Activated naive CD4-positive, alpha-beta T cell treated with anti-CD3 and anti-CD28 coated beads for 36 hours (primary cell): ENCODE data around the gene RIC1. TPM values are rescaled to one million over a fixed set of nuclear protein-coding genes. Genes with fewer than 3 reads are reported as not detected.
"Not testable (repeated sequence)": the region's sequence is repeated elsewhere in the genome, so short reads cannot be mapped to it uniquely, and the experiment has no call there.

Source experiments
- CTCF ChIA-PET: fragments of 350-600 bp; sonication (Branson Sonifier 250); formaldehyde crosslinking; loops from one replicate; lab custom pipeline; 2021; ENCODE audit warnings: antibody characterized with exemption; lab: Charles Lee
- DNase-seq: peaks from one replicate; pipeline ENCODE4 v3.0.0-alpha.2; 2020
- H3K27ac Mint-ChIP-seq: one replicate; pipeline ENCODE4 v1.8.0; 2021; ENCODE audit warnings: mild to moderate bottlenecking, mixed read lengths
- H3K27me3 Mint-ChIP-seq: one replicate; pipeline ENCODE4 v1.8.0; 2021; ENCODE audit warnings: low read depth, mixed read lengths
- H3K36me3 Mint-ChIP-seq: one replicate; pipeline ENCODE4 v1.8.0; 2021; ENCODE audit warnings: low read depth, mixed read lengths
- H3K4me1 Mint-ChIP-seq: one replicate; pipeline ENCODE4 v1.8.0; 2021; ENCODE audit warnings: low read depth, mixed read lengths
- H3K4me3 Mint-ChIP-seq: one replicate; pipeline ENCODE4 v1.8.0; 2021; ENCODE audit warnings: mild to moderate bottlenecking, moderate library complexity, mixed read lengths
- H3K9me3 Mint-ChIP-seq: one replicate; pipeline ENCODE4 v1.8.0; 2021; ENCODE audit warnings: mixed read lengths
- intact Hi-C: fragments of 100-400 bp; cut with micrococcal nuclease; formaldehyde crosslinking; loops from one replicate; pipeline ENCODE4 v1.15.1; 2023
- total RNA-seq, 2 experiments: library from RNA; stranded (reverse); gene quantifications; one replicate each; pipeline ENCODE4 v1.2.3, GENCODE V29; 2021

RIC1 gene
- total RNA-seq, 2 experiments from 2014 or later, result 14.5 to 16.4 TPM

DNA sequence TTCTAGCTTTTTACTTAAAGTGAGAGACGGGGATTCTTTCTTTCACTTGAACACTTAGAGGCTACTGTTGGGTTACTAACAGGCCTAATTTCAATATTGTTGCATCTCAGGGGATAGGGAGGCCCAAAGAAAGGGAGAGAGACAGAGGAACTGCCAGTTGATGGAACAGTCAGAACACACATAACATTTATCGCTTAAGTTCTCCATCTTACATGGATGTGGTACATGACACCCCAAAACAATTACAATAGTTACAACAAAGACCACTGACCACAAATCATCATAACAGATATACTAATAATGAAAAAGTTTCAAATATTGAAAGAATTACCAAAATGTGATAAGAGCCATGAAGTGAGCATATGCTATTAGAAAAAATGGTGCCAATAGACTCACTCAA is 4.3 kb upstream of the RIC1 start:
- peak overlapping the region; percentile 64 for H3K27ac Mint-ChIP-seq
- H3K9me3 Mint-ChIP-seq, result no peaks in the 10 kb centered on the region
- H3K4me3 Mint-ChIP-seq, result no peak overlapping the region
- no peaks in the 10 kb centered on the region for H3K27me3 Mint-ChIP-seq
- CTCF ChIA-PET, result interaction anchor here (1.0 to 1.7 kb wide), 5 partner anchors 8 to 185 kb away, joined by 3 to 10 read pairs (median 5); partner anchors contain the start of gene CD274
- intact Hi-C loops, result loop anchor here (5.0 to 10.0 kb wide), 5 partner anchors 788 to 1320 kb away; partner anchors contain the start of genes GLIS3, KDM4C and UHRF2
- peaks cover 55% of the 10 kb centered on the region for H3K4me1 Mint-ChIP-seq
- H3K36me3 Mint-ChIP-seq, result peaks cover 17% of the 10 kb centered on the region
- no peak for DNase-seq

DNA sequence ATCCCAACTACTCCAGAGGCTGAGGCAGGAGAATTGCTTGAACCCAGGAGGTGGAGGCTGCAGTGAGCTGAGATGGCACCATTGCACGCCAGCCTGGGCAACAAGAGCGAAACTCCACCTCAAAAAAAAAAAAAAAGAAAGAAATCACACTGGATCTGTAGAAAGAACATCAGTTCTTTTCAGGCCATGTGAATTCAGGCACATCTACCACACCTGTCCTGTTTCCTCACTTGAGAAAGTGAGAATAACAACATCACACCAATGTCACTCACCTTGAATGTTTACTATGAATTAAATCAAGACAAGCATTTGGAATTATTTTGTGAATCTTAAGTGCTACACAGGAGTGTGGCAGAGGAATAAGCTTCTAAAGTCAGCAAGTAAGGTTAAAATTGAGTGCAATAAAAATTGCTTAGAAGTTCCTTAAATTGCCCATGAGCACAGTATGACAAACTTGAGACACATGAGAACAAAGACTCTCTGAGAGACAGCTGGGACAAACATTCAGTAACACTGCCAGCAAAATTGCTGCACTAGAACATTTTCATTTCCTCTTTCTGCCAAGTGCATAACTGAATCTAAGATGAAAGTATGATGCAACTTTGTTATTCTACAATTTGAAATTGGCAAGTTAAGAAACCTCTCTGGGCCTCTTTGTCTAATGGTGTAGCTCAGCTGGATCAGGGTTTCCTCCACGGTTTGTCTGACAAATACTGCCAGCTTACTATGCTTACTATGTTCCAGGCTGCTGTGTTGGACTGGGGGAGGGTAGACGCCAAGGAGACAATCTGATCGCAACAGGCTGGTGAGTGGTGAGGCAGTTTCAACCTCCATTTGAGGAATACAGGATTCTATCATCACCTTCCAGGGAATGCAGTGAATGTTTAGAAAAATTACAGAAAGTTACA is 1.9 kb upstream of the RIC1 start:
- CTCF ChIA-PET, result interaction anchor here (0.6 to 2.3 kb wide), 4 partner anchors 8 to 39 kb away, joined by 4 to 7 read pairs (median 6); no protein-coding TSS in a partner anchor
- intact Hi-C loops, result loop anchor here (1.0 to 10.0 kb wide), 15 partner anchors 9 to 1322 kb away; partner anchors contain the start of genes CD274, ERMP1, GLIS3 and KDM4C
- no peaks in the 10 kb centered on the region for H3K27me3 Mint-ChIP-seq

DNA sequence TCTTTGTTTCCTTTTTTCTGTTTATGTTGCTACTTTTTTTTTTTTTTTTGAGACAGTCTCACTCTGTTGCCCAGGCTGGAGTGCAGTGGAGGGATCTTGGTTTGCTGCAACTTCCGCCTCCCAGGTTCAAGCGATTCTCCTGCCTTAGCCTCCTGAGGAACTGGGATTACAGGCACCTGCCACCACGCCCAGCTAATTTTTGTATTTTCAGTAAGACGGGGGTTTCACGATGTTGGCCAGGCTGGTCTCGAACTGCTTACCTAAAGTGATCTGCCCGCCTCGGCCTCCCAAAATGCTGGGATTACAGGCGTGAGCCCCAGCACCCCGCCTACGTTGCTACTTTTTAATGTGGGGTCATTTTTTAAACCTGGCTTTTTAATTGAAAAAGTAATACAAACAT is 1.2 kb upstream of the RIC1 start:
- peaks cover 15% of the 10 kb centered on the region for H3K36me3 Mint-ChIP-seq
- peak overlapping the region; percentile 100 for H3K27ac Mint-ChIP-seq
- CTCF ChIA-PET, result interaction anchor here (1.0 to 2.3 kb wide), 4 partner anchors 9 to 38 kb away, joined by 3 to 7 read pairs (median 6); no protein-coding TSS in a partner anchor
- intact Hi-C loops, result loop anchor here (1.0 to 10.0 kb wide), 19 partner anchors 9 to 1323 kb away; partner anchors contain the start of genes CD274, ERMP1, GLIS3 and JAK2
- peaks cover 57% of the 10 kb centered on the region for H3K4me1 Mint-ChIP-seq
- peak; percentile 35 for DNase-seq
- not testable (repeated sequence) for H3K27me3 Mint-ChIP-seq, H3K9me3 Mint-ChIP-seq
- peak overlapping the region; percentile 99 for H3K4me3 Mint-ChIP-seq

More for the DNA sequence above, 1.9 kb upstream of the RIC1 start:
- Mint-ChIP-seq H3K27ac (peak overlapping the region; percentile 100), H3K4me3 (peak overlapping the region; percentile 99), H3K9me3 (no peaks in the 10 kb centered on the region), H3K36me3 (peaks cover 15% of the 10 kb centered on the region), H3K4me1 (peaks cover 50% of the 10 kb centered on the region)
- DNase-seq, result peak; percentile 72

DNA sequence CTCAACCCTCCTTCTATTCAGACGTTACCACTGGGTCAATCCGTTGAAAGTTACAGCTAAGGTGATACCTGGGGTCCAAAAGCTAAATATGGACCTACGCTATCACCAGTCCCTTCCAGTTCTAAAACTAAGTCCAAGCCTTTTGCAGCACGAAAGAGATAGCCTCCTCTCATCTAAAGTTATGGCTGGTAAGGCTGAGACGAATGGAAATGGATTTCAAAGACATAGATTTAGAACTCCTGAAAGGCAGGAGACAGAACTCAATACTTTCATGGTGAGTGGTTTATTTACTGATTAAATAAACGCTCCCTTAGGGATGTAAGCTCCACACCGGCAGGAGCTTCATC is 751 bp upstream of the RIC1 start:
- Mint-ChIP-seq H3K9me3 (no peaks in the 10 kb centered on the region), H3K27ac (peak overlapping the region; percentile 100), H3K36me3 (peaks cover 15% of the 10 kb centered on the region), H3K4me1 (peaks cover 59% of the 10 kb centered on the region), H3K4me3 (peak overlapping the region; percentile 99), H3K27me3 (no peaks in the 10 kb centered on the region)
- CTCF ChIA-PET, result interaction anchor here (1.0 to 2.3 kb wide), 3 partner anchors 19 to 39 kb away, joined by 3 to 7 read pairs (median 7); no protein-coding TSS in a partner anchor
- intact Hi-C loops, result loop anchor here (1.0 to 10.0 kb wide), 9 partner anchors 282 to 1323 kb away; partner anchors contain the start of genes GLIS3, JAK2, KDM4C and UHRF2
- DNase-seq, result no peak

DNA sequence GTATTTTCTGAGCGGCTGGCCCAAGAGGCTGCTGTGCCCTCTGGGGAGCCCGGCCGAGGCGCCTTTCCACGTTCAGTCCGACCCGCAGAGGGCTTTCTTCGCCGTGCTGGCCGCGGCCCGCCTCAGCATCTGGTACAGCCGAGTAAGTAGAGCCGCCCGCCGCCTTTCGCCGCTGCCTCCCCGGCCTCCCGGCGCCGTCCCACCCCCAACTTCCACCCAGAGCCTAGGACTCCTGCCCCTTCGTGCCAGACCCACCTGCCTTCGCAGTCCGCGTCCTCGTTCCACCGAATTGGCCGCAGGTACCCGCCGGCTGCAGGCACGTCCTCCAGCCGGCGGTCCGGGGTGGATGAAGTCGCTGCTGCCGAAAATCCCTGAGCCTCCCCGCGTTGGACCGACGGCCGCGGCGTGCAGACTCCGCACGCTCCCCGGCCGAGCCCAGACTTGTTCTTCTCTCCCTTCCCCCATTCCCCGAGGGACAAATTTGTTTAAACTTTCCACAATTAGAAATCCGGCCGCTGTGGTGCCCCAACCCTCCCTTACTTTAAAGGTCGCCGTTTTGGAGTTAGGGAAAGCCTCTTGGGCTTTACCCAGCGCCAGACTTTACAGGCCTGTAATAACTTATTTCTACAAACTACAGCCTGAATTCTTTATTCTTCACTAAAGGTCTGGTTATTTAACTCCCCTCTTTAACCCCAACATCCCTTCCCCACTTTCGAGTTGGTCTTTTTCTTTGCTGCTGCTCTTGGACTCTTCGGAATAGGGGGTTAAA is 589 bp downstream of the RIC1 start:
- DNase-seq, result peak; percentile 52
- Mint-ChIP-seq H3K27ac (peak overlapping the region; percentile 91), H3K4me3 (peak overlapping the region; percentile 99), H3K4me1 (peaks cover 59% of the 10 kb centered on the region), H3K9me3 (no peaks in the 10 kb centered on the region), H3K27me3 (no peaks in the 10 kb centered on the region), H3K36me3 (peaks cover 15% of the 10 kb centered on the region)
- CTCF ChIA-PET, result interaction anchor here (2.2 to 2.3 kb wide), 2 partner anchors 21 to 29 kb away, joined by 7 read pairs; no protein-coding TSS in a partner anchor
- intact Hi-C loops, result loop anchor here (1.0 to 10.0 kb wide), 8 partner anchors 14 to 1325 kb away; partner anchors contain the start of genes CDC37L1, GLIS3, KDM4C and UHRF2

DNA sequence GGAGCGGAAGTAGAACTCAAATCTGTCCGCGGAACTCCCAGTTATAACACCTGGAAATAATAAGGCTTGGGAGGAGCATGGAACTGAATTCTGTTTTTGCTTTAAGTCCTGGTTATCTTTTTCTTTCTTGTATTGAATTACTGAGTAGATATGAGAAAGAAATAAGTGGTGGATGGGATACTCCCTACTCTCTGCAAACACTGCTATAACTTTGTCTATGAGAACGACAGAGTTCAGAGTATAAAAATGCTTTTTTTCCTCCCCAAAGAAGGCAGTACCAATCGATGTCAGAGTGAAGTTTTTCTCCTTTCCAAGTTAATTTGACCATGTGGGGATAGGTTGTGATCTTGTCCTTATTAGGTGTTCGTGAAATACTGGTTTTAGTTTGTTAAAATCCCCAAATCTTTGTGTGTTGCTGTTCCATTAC is 1.2 kb downstream of the RIC1 start:
- H3K27me3 Mint-ChIP-seq, result no peaks in the 10 kb centered on the region
- H3K27ac Mint-ChIP-seq, result peak overlapping the region; percentile 91
- peaks cover 57% of the 10 kb centered on the region for H3K4me1 Mint-ChIP-seq
- no peak for DNase-seq
- peaks cover 17% of the 10 kb centered on the region for H3K36me3 Mint-ChIP-seq
- CTCF ChIA-PET, result no interaction called here
- intact Hi-C loops, result no loop called here
- H3K4me3 Mint-ChIP-seq, result peak overlapping the region; percentile 99
- H3K9me3 Mint-ChIP-seq, result peaks cover 2% of the 10 kb centered on the region

DNA sequence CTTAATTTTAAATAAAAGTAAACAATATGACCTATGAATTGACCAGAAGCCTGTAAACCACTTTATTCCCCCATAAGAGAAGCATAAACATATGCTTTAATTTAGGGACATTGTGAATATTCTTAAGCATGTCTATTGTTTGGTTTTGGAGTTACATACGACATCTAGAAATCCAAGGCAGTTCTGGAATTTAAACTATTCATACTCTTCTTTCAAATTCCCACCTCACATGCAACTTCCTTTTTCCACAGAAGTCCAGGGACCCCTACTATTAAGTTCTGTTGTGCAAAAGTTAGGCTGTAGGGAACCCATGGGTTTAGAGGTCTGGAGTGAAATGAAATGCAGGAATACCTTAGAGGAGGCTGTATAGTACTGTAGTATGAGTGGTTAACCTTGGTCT is 2.1 kb downstream of the RIC1 start:
- DNase-seq, result no peak
- intact Hi-C loops, result no loop called here
- CTCF ChIA-PET, result no interaction called here
- peaks cover 21% of the 10 kb centered on the region for H3K36me3 Mint-ChIP-seq
- no peak overlapping the region for H3K27ac Mint-ChIP-seq
- peaks cover 49% of the 10 kb centered on the region for H3K4me1 Mint-ChIP-seq
- H3K27me3 Mint-ChIP-seq, result no peaks in the 10 kb centered on the region
- peaks cover 9% of the 10 kb centered on the region for H3K9me3 Mint-ChIP-seq
- H3K4me3 Mint-ChIP-seq, result no peak overlapping the region

DNA sequence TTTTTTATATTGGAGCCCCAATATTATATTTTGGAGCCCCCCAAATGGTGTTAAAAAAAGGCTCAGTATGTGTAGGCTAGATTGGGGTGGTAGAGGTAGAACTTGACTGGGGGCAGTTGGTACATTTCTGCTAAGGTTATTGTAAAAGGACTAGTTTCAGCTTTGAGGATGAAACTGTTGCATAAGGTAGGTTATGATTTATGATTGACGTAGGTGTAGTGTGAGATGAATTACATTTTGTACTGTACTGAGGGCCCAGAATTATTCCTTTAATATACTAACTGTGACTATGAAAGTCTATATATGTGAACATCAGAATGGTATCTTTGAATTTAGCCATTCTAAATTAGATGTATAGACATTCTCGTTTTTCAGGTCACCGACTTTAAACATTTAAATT is 3.6 kb downstream of the RIC1 start:
- peaks cover 11% of the 10 kb centered on the region for H3K9me3 Mint-ChIP-seq
- H3K4me3 Mint-ChIP-seq, result no peak overlapping the region
- intact Hi-C loops, result loop anchor here (2.0 kb wide), 1 partner anchor 82 kb away; no protein-coding TSS in a partner anchor
- H3K4me1 Mint-ChIP-seq, result peaks cover 40% of the 10 kb centered on the region
- CTCF ChIA-PET, result interaction anchor here (0.9 to 1.4 kb wide), 2 partner anchors 8 to 201 kb away, joined by 3 read pairs; partner anchors contain the start of gene ERMP1
- H3K36me3 Mint-ChIP-seq, result peaks cover 17% of the 10 kb centered on the region
- no peak for DNase-seq
- no peaks in the 10 kb centered on the region for H3K27me3 Mint-ChIP-seq
- no peak overlapping the region for H3K27ac Mint-ChIP-seq

DNA sequence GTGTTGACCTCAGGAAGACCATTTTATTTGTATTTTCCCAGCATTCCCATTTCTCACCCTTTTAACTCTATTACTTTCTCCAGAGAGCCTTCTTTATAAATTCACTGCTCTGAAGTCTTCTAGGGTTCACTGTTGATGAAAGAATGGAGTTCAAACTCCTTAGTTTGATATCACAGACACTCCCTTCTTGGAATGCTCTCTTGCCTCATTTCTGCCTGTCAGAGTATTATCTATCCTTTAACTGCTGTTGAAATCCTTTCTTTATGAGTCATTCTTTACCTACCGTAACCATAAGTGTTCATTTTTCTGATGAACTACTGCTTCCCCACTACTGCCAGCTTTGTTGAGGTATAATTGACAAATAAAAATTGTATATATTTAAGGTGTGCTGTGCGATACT is 4.3 kb downstream of the RIC1 start:
- H3K27me3 Mint-ChIP-seq, result no peaks in the 10 kb centered on the region
- CTCF ChIA-PET, result interaction anchor here (1.4 kb wide), 1 partner anchor 9 kb away, joined by 3 read pairs; no protein-coding TSS in a partner anchor
- no peak for DNase-seq
- peaks cover 43% of the 10 kb centered on the region for H3K4me1 Mint-ChIP-seq
- H3K4me3 Mint-ChIP-seq, result no peak overlapping the region
- peaks cover 17% of the 10 kb centered on the region for H3K9me3 Mint-ChIP-seq
- intact Hi-C loops, result loop anchor here (2.0 kb wide), 1 partner anchor 82 kb away; no protein-coding TSS in a partner anchor
- no peak overlapping the region for H3K27ac Mint-ChIP-seq
- peaks cover 21% of the 10 kb centered on the region for H3K36me3 Mint-ChIP-seq

DNA sequence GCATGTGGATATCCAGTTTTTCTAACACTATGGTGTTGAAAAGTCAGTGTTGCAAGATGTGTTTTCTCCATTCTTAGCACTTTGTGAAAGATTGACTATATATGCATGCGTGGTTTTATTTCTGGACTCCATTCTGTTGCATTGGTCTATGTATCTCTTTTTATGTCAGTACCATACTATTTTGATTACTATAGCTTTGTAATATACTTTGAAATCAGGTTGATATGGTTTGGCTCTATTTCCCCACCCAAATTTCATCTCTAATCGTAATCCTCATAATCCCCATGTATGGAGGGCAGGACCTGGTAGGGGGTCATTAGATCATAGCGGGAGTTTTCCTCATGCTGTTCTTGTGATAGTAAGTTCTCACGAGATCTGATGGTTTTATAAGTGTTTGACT is 6.5 kb downstream of the RIC1 start:
- CTCF ChIA-PET, result no interaction called here
- peaks cover 36% of the 10 kb centered on the region for H3K9me3 Mint-ChIP-seq
- H3K36me3 Mint-ChIP-seq, result peaks cover 39% of the 10 kb centered on the region
- DNase-seq, result no peak
- intact Hi-C loops, result no loop called here
- no peak overlapping the region for H3K4me3 Mint-ChIP-seq
- no peaks in the 10 kb centered on the region for H3K27me3 Mint-ChIP-seq
- peaks cover 54% of the 10 kb centered on the region for H3K4me1 Mint-ChIP-seq
- no peak overlapping the region for H3K27ac Mint-ChIP-seq

DNA sequence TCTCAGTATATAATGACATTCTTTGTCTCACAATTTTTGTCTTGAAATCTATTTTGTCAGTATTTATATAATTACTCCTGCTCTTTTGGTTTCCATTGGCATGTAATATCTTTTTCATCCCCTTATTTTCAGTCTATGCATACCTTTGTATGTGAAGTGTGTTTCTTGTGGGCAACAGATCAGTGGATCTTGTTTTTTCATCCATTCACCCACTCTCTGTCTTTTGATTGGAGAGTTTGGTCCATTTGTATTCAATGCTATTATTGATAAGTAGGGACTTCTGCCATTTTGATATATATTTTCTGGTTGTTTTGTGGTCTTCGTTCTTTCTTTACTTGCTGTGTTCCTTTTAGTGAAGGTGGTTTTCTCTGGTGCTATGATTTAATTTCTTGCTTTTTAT is 10.9 kb downstream of the RIC1 start:
- Mint-ChIP-seq H3K9me3 (peaks cover 39% of the 10 kb centered on the region), H3K4me3 (no peak overlapping the region), H3K36me3 (peaks cover 50% of the 10 kb centered on the region), H3K4me1 (peaks cover 43% of the 10 kb centered on the region), H3K27ac (no peak overlapping the region), H3K27me3 (no peaks in the 10 kb centered on the region)
- intact Hi-C loops, result no loop called here
- CTCF ChIA-PET, result no interaction called here
- DNase-seq, result no peak
